ENCODE data around the gene GUSB.
A peak's percentile ranks its signal among the peaks of the same experiment; 100 is the strongest.

The GUSB gene

DNA sequence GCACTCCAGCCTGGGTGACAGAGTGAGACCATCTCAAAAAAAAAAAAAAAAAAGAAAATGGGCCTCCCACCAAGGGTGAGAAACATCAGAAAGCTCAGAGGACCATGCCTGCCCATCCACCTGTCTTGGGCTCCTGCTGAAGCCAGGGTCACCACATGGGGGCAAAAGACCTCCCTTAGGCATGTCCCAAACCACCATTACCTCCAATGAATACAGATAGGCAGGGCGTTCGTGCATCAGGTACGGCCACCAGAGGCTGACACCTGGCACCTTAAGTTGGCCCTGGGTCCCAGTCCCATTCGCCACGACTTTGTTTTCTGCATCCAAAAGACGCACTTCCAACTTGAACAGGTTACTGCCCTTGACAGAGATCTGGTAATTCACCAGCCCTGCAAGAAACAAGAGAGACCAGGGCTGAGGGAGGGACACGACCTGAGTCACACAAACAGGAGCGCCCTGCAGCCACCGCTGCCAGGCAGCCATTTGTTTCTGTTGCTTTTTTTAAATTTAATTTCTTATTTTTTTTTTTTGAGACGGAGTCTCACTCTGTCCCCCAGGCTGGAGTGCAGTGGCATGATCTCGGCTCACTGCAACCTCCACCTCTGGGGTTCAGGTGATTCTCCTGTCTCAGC lies 6.1 kb downstream of the GUSB start:
- Histone ChIP-seq H3K4me3 (ENCODE audit: low read length in 2 of 2) (no peak overlapping the region), H3K79me1 (ENCODE audit: low read depth, low read length) (peaks cover 15% of the 10 kb centered on the region), H3K4ac (ENCODE audit: low read length) (no peak overlapping the region), H4K8ac (ENCODE audit: low read depth, low read length) (no peak overlapping the region), H2AFZ (ENCODE audit: low read length) (no peak overlapping the region), H2BK12ac (ENCODE audit: low read length) (no peak overlapping the region), H3K27ac (replicated peaks; ENCODE audit: low read length) (no peak overlapping the region), H2BK15ac (ENCODE audit: low read length) (no peak overlapping the region), H3K4me1 (ENCODE audit: control insufficient read depth in 2 of 2, insufficient read depth in 1 of 2, low read depth in 1 of 2, low read length in 2 of 2) (peaks cover 6 to 7% of the 10 kb centered on the region in 2 donors), H3K18ac (ENCODE audit: low read length) (no peak overlapping the region), H3K36me3 (replicated peaks in 1 of 2; ENCODE audit: control insufficient read depth in 2 of 2, insufficient read depth in 2 of 2, low read length in 2 of 2) (peaks cover 51 to 85% of the 10 kb centered on the region in 2 donors), H2BK120ac (ENCODE audit: low read depth, low read length) (no peak overlapping the region), H3K9ac (ENCODE audit: low read depth, low read length, poor library complexity) (no peak overlapping the region), H2BK5ac (ENCODE audit: low read length) (no peak overlapping the region), H3K4me2 (ENCODE audit: insufficient read depth, low read length, poor library complexity, severe bottlenecking) (no peak overlapping the region), H2AK5ac (ENCODE audit: low read depth, low read length) (no peak overlapping the region), H3K9me3 (replicated peaks in 1 of 2; ENCODE audit: control insufficient read depth in 2 of 2, insufficient read depth in 1 of 2, low read depth in 1 of 2, low read length in 2 of 2) (no peaks in the 10 kb centered on the region), H3K27me3 (ENCODE audit: control insufficient read depth in 3 of 3, insufficient read depth in 3 of 3, low read depth in 1 of 3, low read length in 3 of 3) (no peaks in the 10 kb centered on the region), H4K91ac (ENCODE audit: low read depth, low read length, poor library complexity) (no peak overlapping the region), H3K14ac (ENCODE audit: low read length) (no peak overlapping the region), H3K23ac (ENCODE audit: low read depth, low read length, poor library complexity) (no peak overlapping the region)
- no CpG with 5 or more reads among the region's 11 CpGs for WGBS, 2 donors (ENCODE audit: extremely low coverage in 2 of 2, insufficient read length in 2 of 2, insufficient replicate concordance in 1 of 2)
- no peak for DNase-seq (ENCODE audit: low spot score)

DNA sequence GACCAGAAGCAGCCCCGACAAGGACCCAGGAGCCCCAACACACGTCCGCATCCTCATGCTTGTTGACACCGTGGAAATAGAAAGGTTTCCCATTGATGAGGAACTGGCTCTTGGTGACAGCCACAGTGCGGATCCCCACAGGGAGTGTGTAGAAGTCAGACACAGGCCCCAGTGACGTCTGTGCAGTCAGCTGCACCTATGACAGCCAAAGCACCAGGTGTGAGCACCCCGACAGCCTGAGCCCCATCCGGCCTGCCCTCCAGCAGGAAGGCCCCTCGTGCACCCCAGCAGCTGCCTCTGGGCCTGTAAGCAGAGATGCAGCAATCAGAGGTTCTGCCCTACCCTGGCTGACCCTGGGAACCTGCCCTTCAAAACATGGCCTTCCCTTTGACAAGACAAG lies 7.1 kb downstream of the GUSB start:
- Histone ChIP-seq H2BK12ac (ENCODE audit: low read length) (no peak overlapping the region), H3K79me1 (ENCODE audit: low read depth, low read length) (peaks cover 6% of the 10 kb centered on the region), H3K9me3 (replicated peaks in 1 of 2; ENCODE audit: control insufficient read depth in 2 of 2, insufficient read depth in 1 of 2, low read depth in 1 of 2, low read length in 2 of 2) (no peaks in the 10 kb centered on the region), H3K4me1 (ENCODE audit: control insufficient read depth in 2 of 2, insufficient read depth in 1 of 2, low read depth in 1 of 2, low read length in 2 of 2) (no peaks in the 10 kb centered on the region), H2AFZ (ENCODE audit: low read length) (no peak overlapping the region), H3K9ac (ENCODE audit: low read depth, low read length, poor library complexity) (no peak overlapping the region), H4K8ac (ENCODE audit: low read depth, low read length) (peak overlapping the region; percentile 9), H3K14ac (ENCODE audit: low read length) (no peak overlapping the region), H3K18ac (ENCODE audit: low read length) (no peak overlapping the region), H3K27me3 (ENCODE audit: control insufficient read depth in 3 of 3, insufficient read depth in 3 of 3, low read depth in 1 of 3, low read length in 3 of 3) (no peaks in the 10 kb centered on the region), H3K4me3 (ENCODE audit: low read length in 2 of 2) (peak overlapping the region in 1 of 2 donors; percentile 20), H2BK5ac (ENCODE audit: low read length) (no peak overlapping the region), H2BK120ac (ENCODE audit: low read depth, low read length) (no peak overlapping the region), H3K4ac (ENCODE audit: low read length) (no peak overlapping the region), H4K91ac (ENCODE audit: low read depth, low read length, poor library complexity) (no peak overlapping the region), H2BK15ac (ENCODE audit: low read length) (no peak overlapping the region), H3K4me2 (ENCODE audit: insufficient read depth, low read length, poor library complexity, severe bottlenecking) (no peak overlapping the region), H3K27ac (replicated peaks; ENCODE audit: low read length) (no peak overlapping the region), H3K36me3 (replicated peaks in 1 of 2; ENCODE audit: control insufficient read depth in 2 of 2, insufficient read depth in 2 of 2, low read length in 2 of 2) (peaks cover 51 to 86% of the 10 kb centered on the region in 2 donors), H2AK5ac (ENCODE audit: low read depth, low read length) (no peak overlapping the region), H3K23ac (ENCODE audit: low read depth, low read length, poor library complexity) (no peak overlapping the region)
- WGBS, 2 donors (ENCODE audit: extremely low coverage in 2 of 2, insufficient read length in 2 of 2, insufficient replicate concordance in 1 of 2): no CpG with 5 or more reads among the region's 9 CpGs
- DNase-seq (ENCODE audit: low spot score): no peak

DNA sequence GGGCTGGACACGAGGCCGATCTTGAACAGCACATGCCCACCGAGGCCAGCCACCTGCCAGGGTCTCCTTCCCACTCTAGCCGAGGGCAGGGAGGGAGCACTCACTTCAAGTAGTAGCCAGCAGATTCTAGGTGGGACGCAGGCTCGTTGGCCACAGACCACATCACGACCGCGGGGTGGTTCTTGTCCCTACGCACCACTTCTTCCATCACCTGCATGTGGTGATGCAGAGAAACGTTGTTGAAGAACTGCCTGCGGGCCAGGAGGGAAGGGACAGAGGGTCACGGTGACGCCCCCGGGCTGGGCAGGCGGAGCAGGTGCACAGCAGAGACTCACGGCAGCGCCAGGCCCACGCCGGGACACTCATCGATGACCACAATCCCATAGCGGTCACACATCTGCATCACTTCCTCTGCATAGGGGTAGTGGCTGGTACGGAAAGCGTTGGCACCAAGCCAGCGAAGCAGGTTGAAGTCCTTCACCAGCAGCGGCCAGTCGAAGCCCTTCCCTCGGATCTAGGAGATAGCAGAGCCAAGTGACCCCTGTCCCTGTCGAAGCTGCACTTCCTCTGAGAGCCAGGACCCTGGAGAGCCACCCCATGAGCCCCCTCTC lies 7.7 kb downstream of the GUSB start:
- DNase-seq (ENCODE audit: low spot score): no peak
- peak overlapping the region; percentile 58 for H3K23ac ChIP-seq (ENCODE audit: low read depth, low read length, poor library complexity)
- no peaks in the 10 kb centered on the region for H3K4me1 ChIP-seq (ENCODE audit: control insufficient read depth in 2 of 2, insufficient read depth in 1 of 2, low read depth in 1 of 2, low read length in 2 of 2)
- no peak overlapping the region for H3K4me3 ChIP-seq (ENCODE audit: low read length in 2 of 2)
- H3K9me3 ChIP-seq (replicated peaks in 1 of 2; ENCODE audit: control insufficient read depth in 2 of 2, insufficient read depth in 1 of 2, low read depth in 1 of 2, low read length in 2 of 2): no peaks in the 10 kb centered on the region
- no peak overlapping the region for H3K4ac ChIP-seq (ENCODE audit: low read length)
- peak overlapping the region; percentile 68 for H2BK5ac ChIP-seq (ENCODE audit: low read length)
- peak overlapping the region; percentile 37 for H3K9ac ChIP-seq (ENCODE audit: low read depth, low read length, poor library complexity)
- H4K8ac ChIP-seq (ENCODE audit: low read depth, low read length): no peak overlapping the region
- H4K91ac ChIP-seq (ENCODE audit: low read depth, low read length, poor library complexity): no peak overlapping the region
- no peak overlapping the region for H3K18ac ChIP-seq (ENCODE audit: low read length)
- H3K4me2 ChIP-seq (ENCODE audit: insufficient read depth, low read length, poor library complexity, severe bottlenecking): no peak overlapping the region
- peak overlapping the region; percentile 19 for H2BK120ac ChIP-seq (ENCODE audit: low read depth, low read length)
- H3K79me1 ChIP-seq (ENCODE audit: low read depth, low read length): peaks cover 1% of the 10 kb centered on the region
- H2AK5ac ChIP-seq (ENCODE audit: low read depth, low read length): no peak overlapping the region
- H2BK15ac ChIP-seq (ENCODE audit: low read length): no peak overlapping the region
- H3K36me3 ChIP-seq (replicated peaks in 1 of 2; ENCODE audit: control insufficient read depth in 2 of 2, insufficient read depth in 2 of 2, low read length in 2 of 2): peaks cover 50 to 86% of the 10 kb centered on the region in 2 donors
- H2AFZ ChIP-seq (ENCODE audit: low read length): no peak overlapping the region
- H2BK12ac ChIP-seq (ENCODE audit: low read length): no peak overlapping the region
- H3K14ac ChIP-seq (ENCODE audit: low read length): no peak overlapping the region
- no CpG with 5 or more reads among the region's 29 CpGs for whole genome bisulfite sequencing, 2 donors (ENCODE audit: extremely low coverage in 2 of 2, insufficient read length in 2 of 2, insufficient replicate concordance in 1 of 2)
- H3K27me3 ChIP-seq (ENCODE audit: control insufficient read depth in 3 of 3, insufficient read depth in 3 of 3, low read depth in 1 of 3, low read length in 3 of 3): no peaks in the 10 kb centered on the region
- H3K27ac ChIP-seq (replicated peaks; ENCODE audit: low read length): no peak overlapping the region

DNA sequence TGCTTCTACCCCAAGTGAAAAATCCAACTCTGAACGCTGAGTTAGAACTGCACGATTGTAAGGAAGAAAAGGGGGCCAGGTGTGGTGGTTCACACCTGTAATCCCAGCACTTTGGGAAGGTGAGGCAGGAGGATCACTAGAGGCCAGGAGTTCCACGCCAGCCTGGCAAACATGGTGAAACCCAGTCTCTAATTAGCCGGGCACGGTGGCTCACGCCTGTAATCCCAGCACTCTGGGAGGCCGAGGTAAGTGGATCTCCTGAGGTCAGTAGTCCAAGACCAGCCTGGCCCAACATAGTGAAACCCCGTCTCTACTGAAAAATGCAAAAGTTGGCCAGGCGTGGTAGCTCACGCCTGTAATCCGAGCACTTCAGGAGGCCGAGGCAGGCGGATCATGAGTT lies 9.0 kb downstream of the GUSB start:
- no peak overlapping the region for H2AFZ ChIP-seq (ENCODE audit: low read length)
- H3K4ac ChIP-seq (ENCODE audit: low read length): no peak overlapping the region
- no peak overlapping the region for H2BK5ac ChIP-seq (ENCODE audit: low read length)
- no peak overlapping the region for H3K4me3 ChIP-seq (ENCODE audit: low read length in 2 of 2)
- H2BK120ac ChIP-seq (ENCODE audit: low read depth, low read length): no peak overlapping the region
- H3K4me1 ChIP-seq (ENCODE audit: control insufficient read depth in 2 of 2, insufficient read depth in 1 of 2, low read depth in 1 of 2, low read length in 2 of 2): no peaks in the 10 kb centered on the region
- WGBS, 2 donors (ENCODE audit: extremely low coverage in 2 of 2, insufficient read length in 2 of 2, insufficient replicate concordance in 1 of 2): no CpG with 5 or more reads among the region's 13 CpGs
- H4K8ac ChIP-seq (ENCODE audit: low read depth, low read length): no peak overlapping the region
- no peak overlapping the region for H3K9ac ChIP-seq (ENCODE audit: low read depth, low read length, poor library complexity)
- H4K91ac ChIP-seq (ENCODE audit: low read depth, low read length, poor library complexity): no peak overlapping the region
- H3K27me3 ChIP-seq (ENCODE audit: control insufficient read depth in 3 of 3, insufficient read depth in 3 of 3, low read depth in 1 of 3, low read length in 3 of 3): no peaks in the 10 kb centered on the region
- H2AK5ac ChIP-seq (ENCODE audit: low read depth, low read length): no peak overlapping the region
- no peak overlapping the region for H3K27ac ChIP-seq (replicated peaks; ENCODE audit: low read length)
- H3K79me1 ChIP-seq (ENCODE audit: low read depth, low read length): peaks cover 1% of the 10 kb centered on the region
- H3K14ac ChIP-seq (ENCODE audit: low read length): no peak overlapping the region
- H3K9me3 ChIP-seq (replicated peaks in 1 of 2; ENCODE audit: control insufficient read depth in 2 of 2, insufficient read depth in 1 of 2, low read depth in 1 of 2, low read length in 2 of 2): no peaks in the 10 kb centered on the region
- H2BK15ac ChIP-seq (ENCODE audit: low read length): no peak overlapping the region
- no peak overlapping the region for H3K4me2 ChIP-seq (ENCODE audit: insufficient read depth, low read length, poor library complexity, severe bottlenecking)
- no peak overlapping the region for H2BK12ac ChIP-seq (ENCODE audit: low read length)
- DNase-seq (ENCODE audit: low spot score): no peak
- H3K18ac ChIP-seq (ENCODE audit: low read length): no peak overlapping the region
- peaks cover 54 to 91% of the 10 kb centered on the region in 2 donors for H3K36me3 ChIP-seq (replicated peaks in 1 of 2; ENCODE audit: control insufficient read depth in 2 of 2, insufficient read depth in 2 of 2, low read length in 2 of 2)
- no peak overlapping the region for H3K23ac ChIP-seq (ENCODE audit: low read depth, low read length, poor library complexity)

All from neuronal stem cell (in vitro differentiated cells).